GM18502 (cell line): ENCODE results near the gene PRDM2.

Experiments used
- ATAC-seq: cut with Tn5 transposase; IDR thresholded peaks from one replicate; pipeline ENCODE4 v1.9.1; 2021; ENCODE audit warnings: mild to moderate bottlenecking; ENCODE audit not compliant: unreplicated experiment, poor library complexity

The PRDM2 gene

GRCh38 chr1:13760340-13760739, 60.4 kb downstream of the PRDM2 start:
- ATAC-seq, result no peak

- no peak for ATAC-seq
These were observed 60.9 kb downstream of the PRDM2 start for GRCh38 chr1:13760921-13761320.

- ATAC-seq, result no peak
These were observed 61.9 kb downstream of the PRDM2 start for GRCh38 chr1:13761883-13762282.

- ATAC-seq, result no peak
These were observed 62.7 kb downstream of the PRDM2 start for GRCh38 chr1:13762642-13763041.

- ATAC-seq, result no peak
These were observed 63.2 kb downstream of the PRDM2 start for GRCh38 chr1:13763222-13763621.

- ATAC-seq, result no peak
These were observed 64.0 kb downstream of the PRDM2 start for GRCh38 chr1:13763991-13764390.

GRCh38 chr1:13764588-13765332, 64.8 kb downstream of the PRDM2 start:
- ATAC-seq, result no peak

GRCh38 chr1:13766592-13767564, 66.9 kb downstream of the PRDM2 start:
- no peak for ATAC-seq

GRCh38 chr1:13769212-13769611, 69.2 kb downstream of the PRDM2 start:
- ATAC-seq, result no peak

- ATAC-seq, result no peak
These were observed 69.8 kb downstream of the PRDM2 start for GRCh38 chr1:13769830-13770229.

GRCh38 chr1:13770743-13771142, 70.8 kb downstream of the PRDM2 start:
- ATAC-seq, result no peak

GRCh38 chr1:13771745-13772144, 71.8 kb downstream of the PRDM2 start:
- ATAC-seq, result no peak

GRCh38 chr1:13772271-13772670, 72.3 kb downstream of the PRDM2 start:
- ATAC-seq, result no peak

- ATAC-seq, result no peak
These were observed 74.1 kb downstream of the PRDM2 start for GRCh38 chr1:13774121-13774520.

GRCh38 chr1:13775459-13775858, 75.5 kb downstream of the PRDM2 start:
- ATAC-seq, result no peak

GRCh38 chr1:13775916-13776315, 75.9 kb downstream of the PRDM2 start:
- no peak for ATAC-seq

GRCh38 chr1:13778431-13778830, 78.4 kb downstream of the PRDM2 start:
- ATAC-seq, result no peak

- ATAC-seq, result no peak
These were observed 79.9 kb downstream of the PRDM2 start for GRCh38 chr1:13779930-13780329.

- ATAC-seq, result no peak
These were observed 80.8 kb downstream of the PRDM2 start for GRCh38 chr1:13780780-13781179.

- no peak for ATAC-seq
These were observed 81.2 kb downstream of the PRDM2 start for GRCh38 chr1:13781228-13781627.

GRCh38 chr1:13781907-13782633, 82.1 kb downstream of the PRDM2 start:
- no peak for ATAC-seq
